Gastroesophageal sphincter (tissue), 4 donors: Measurements from ENCODE around the gene TBCD. TPM values are rescaled to one million over a fixed set of nuclear protein-coding genes. Genes with fewer than 3 reads are reported as not detected.

Experiments
- ATAC-seq: fragments of 150-250 bp; one replicate; pipeline ENCODE4 v1.9.1; 2016; ENCODE audit warnings: mild to moderate bottlenecking, moderate library complexity
- H3K27ac ChIP-seq, 4 donors: fragments of 200-600 bp; sonication (generic) in 3 of 4; 1 replicate in 3 of 4; 2 replicates in 1 of 4; pipeline ENCODE4 v1.5.1; 2016 to 2019
- H3K27me3 ChIP-seq: fragments of 200-600 bp; sonication (generic); one replicate; pipeline ENCODE4 v1.5.1; 2019
- H3K36me3 ChIP-seq, 2 donors: fragments of 200-600 bp; sonication (generic); one replicate each; pipeline ENCODE4 v1.5.1; 2019; ENCODE audit warnings: control low read depth in 1 of 2
- H3K4me1 ChIP-seq, 3 donors: fragments of 200-600 bp; sonication (generic); 1 replicate in 2 of 3; 2 replicates in 1 of 3; pipeline ENCODE4 v1.5.1; 2016 to 2019; ENCODE audit warnings: control low read depth in 2 of 3
- H3K4me3 ChIP-seq, 2 donors: fragments of 200-600 bp; sonication (generic); one replicate each; pipeline ENCODE4 v1.5.1; 2019; ENCODE audit warnings: mild to moderate bottlenecking in 1 of 2, moderate library complexity in 1 of 2
- H3K9me3 ChIP-seq, 3 donors: fragments of 200-600 bp; sonication (generic); one replicate each; pipeline ENCODE4 v1.5.1; 2017 to 2019; ENCODE audit warnings: control low read depth in 2 of 3
- CTCF ChIP-seq, 4 experiments: fragments of 200-600 bp in 2 of 4; fragments of 450-650 bp in 2 of 4; sonication (generic) in 1 of 4; IDR thresholded peaks; one replicate each; pipeline ENCODE4 v1.5.1; 2017 to 2019; ENCODE audit warnings: antibody characterized with exemption in 4 of 4, mild to moderate bottlenecking in 2 of 4, moderate library complexity in 2 of 4
- EP300 ChIP-seq: sonication (generic); formaldehyde crosslinking; IDR thresholded peaks from one replicate; pipeline ENCODE4 v1.6.1; 2017; ENCODE audit warnings: antibody characterized with exemption, mild to moderate bottlenecking
- POLR2A ChIP-seq, 2 donors: fragments of 450-650 bp; IDR thresholded peaks; one replicate each; pipeline ENCODE4 v1.6.1; 2017; ENCODE audit warnings: antibody characterized with exemption in 2 of 2, mild to moderate bottlenecking in 2 of 2, moderate library complexity in 1 of 2
- POLR2AphosphoS5 ChIP-seq: sonication (generic); formaldehyde crosslinking; IDR thresholded peaks from one replicate; pipeline ENCODE4 v1.6.1; 2017; ENCODE audit warnings: antibody characterized with exemption
- WGBS, 2 donors: methylation state at CpG; one replicate each; pipeline ENCODE4 v1.1.5; 2018; ENCODE audit warnings: low coverage in 1 of 2; 5-methylcytosine and 5-hydroxymethylcytosine counted together
- total RNA-seq, 4 donors: library from RNA; depleted of rRNA; stranded (reverse); fragments of >200 nt; gene quantifications; one replicate each; pipeline ENCODE4 v1.1.0, GENCODE V29; 2016

Gene TBCD
- total RNA-seq, 4 donors from 2014 or later: 32.0 to 57.8 (median 47.0) TPM

- 86 to 93% methylated on average over 5 of the region's 5 CpGs for WGBS, 2 donors
- H3K36me3 ChIP-seq: no peaks in the 10 kb centered on the region
- H3K4me3 ChIP-seq: no peak overlapping the region
- no peaks in the 10 kb centered on the region for H3K27me3 ChIP-seq
- H3K9me3 ChIP-seq: peaks cover 0 to 14% (median 0%) of the 10 kb centered on the region in 3 donors
- no peak for ATAC-seq
- peaks cover 0 to 5% (median 0%) of the 10 kb centered on the region in 3 donors for H3K4me1 ChIP-seq
- no peak for TF ChIP-seq POLR2A (IDR thresholded peaks at IDR 0.05)
- TF ChIP-seq EP300: no peak
- no peak for TF ChIP-seq POLR2AphosphoS5
- no peak for TF ChIP-seq CTCF (IDR thresholded peaks at IDR 0.05)
- H3K27ac ChIP-seq: no peak overlapping the region
Measured at GRCh38 chr17:82989881-82990280, 238.0 kb downstream of the TBCD start.

- no peak for ATAC-seq
- Histone ChIP-seq H3K4me3 (no peak overlapping the region), H3K27ac (no peak overlapping the region), H3K27me3 (no peaks in the 10 kb centered on the region), H3K4me1 (no peaks in the 10 kb centered on the region), H3K36me3 (no peaks in the 10 kb centered on the region), H3K9me3 (peaks cover 0 to 14% (median 0%) of the 10 kb centered on the region in 3 donors)
- TF ChIP-seq CTCF (IDR thresholded peaks at IDR 0.05) (no peak), POLR2A (IDR thresholded peaks at IDR 0.05) (no peak), EP300 (no peak), POLR2AphosphoS5 (no peak)
Measured at GRCh38 chr17:82993005-82993404, 241.1 kb downstream of the TBCD start.

Other genes with a start within 250 kb of the TBCD start
- gene FOXK2, start 232.3 kb upstream of the TBCD start, total RNA-seq: 10 to 100 TPM; 35.1 to 63.4 (median 52.6) TPM
- 10 to 100 TPM; 70.8 to 77.4 (median 76.4) TPM for gene WDR45B, start 103.6 kb upstream of the TBCD start, total RNA-seq
- gene RAB40B, start 53.4 kb upstream of the TBCD start, total RNA-seq: 10 to 100 TPM; 10.4 to 25.5 (median 19.2) TPM
- gene FN3KRP, start 35.4 kb upstream of the TBCD start, total RNA-seq: 10 to 100 TPM; 12.8 to 22.9 (median 18.2) TPM
- gene FN3K, start 16.4 kb upstream of the TBCD start, total RNA-seq: 10 to 100 TPM in 1 of 4 donors, 1 to 10 TPM in 3; 6.9 to 22.0 (median 8.6) TPM
- gene ZNF750, start 88.0 kb downstream of the TBCD start, total RNA-seq: 1 to 10 TPM in 2 of 4 donors, under 1 TPM in 1, not detected in 1; 0.46 to 1.6 (median 1.1) TPM